Stimulated activated CD8-positive, alpha-beta memory T cell treated with anti-CD3 and anti-CD28 coated beads, Interleukin-7, amount 100 ng/mL, for 48 hours (primary cell): ENCODE measurements around the gene RHOBTB3.

Source experiments
- DNase-seq, 2 donors: peaks; one replicate each; pipeline ENCODE4 v3.0.0-alpha.2; 2020; ENCODE audit warnings: low read depth in 1 of 2; ENCODE audit errors: extremely low read depth in 1 of 2

Gene RHOBTB3

GRCh38 chr5:95730011-95730700, 980 bp upstream of the RHOBTB3 start:
- DNase-seq: no peak

- no peak for DNase-seq
Measured at GRCh38 chr5:95731571-95732554, 727 bp downstream of the RHOBTB3 start.

- DNase-seq: no peak
Measured at GRCh38 chr5:95733107-95733665, 2.0 kb downstream of the RHOBTB3 start.

- DNase-seq: no peak
Measured at GRCh38 chr5:95734187-95734586, 3.1 kb downstream of the RHOBTB3 start.

GRCh38 chr5:95734906-95735305, 3.8 kb downstream of the RHOBTB3 start:
- DNase-seq: no peak

- no peak for DNase-seq
Measured at GRCh38 chr5:95735406-95735805, 4.3 kb downstream of the RHOBTB3 start.

GRCh38 chr5:95738072-95738471, 6.9 kb downstream of the RHOBTB3 start:
- no peak for DNase-seq

- DNase-seq: no peak
Measured at GRCh38 chr5:95738834-95739233, 7.7 kb downstream of the RHOBTB3 start.

- no peak for DNase-seq
Measured at GRCh38 chr5:95739857-95740256, 8.7 kb downstream of the RHOBTB3 start.

GRCh38 chr5:95741458-95741857, 10.3 kb downstream of the RHOBTB3 start:
- DNase-seq: no peak

- no peak for DNase-seq
Measured at GRCh38 chr5:95743232-95743631, 12.1 kb downstream of the RHOBTB3 start.

- no peak for DNase-seq
Measured at GRCh38 chr5:95743877-95744276, 12.7 kb downstream of the RHOBTB3 start.

- no peak for DNase-seq
Measured at GRCh38 chr5:95746194-95746593, 15.1 kb downstream of the RHOBTB3 start.

- DNase-seq: no peak
Measured at GRCh38 chr5:95746722-95747679, 15.9 kb downstream of the RHOBTB3 start.

- no peak for DNase-seq
Measured at GRCh38 chr5:95748133-95748532, 17.0 kb downstream of the RHOBTB3 start.

GRCh38 chr5:95754545-95754944, 23.4 kb downstream of the RHOBTB3 start:
- no peak for DNase-seq

GRCh38 chr5:95759005-95759404, 27.9 kb downstream of the RHOBTB3 start:
- no peak for DNase-seq

- DNase-seq: no peak
Measured at GRCh38 chr5:95759634-95760033, 28.5 kb downstream of the RHOBTB3 start.

- no peak for DNase-seq
Measured at GRCh38 chr5:95760273-95761191, 29.4 kb downstream of the RHOBTB3 start.
